HG03135 (cell line): ENCODE measurements around the gene ATF7.

Experiments used
- ATAC-seq: cut with Tn5 transposase; IDR thresholded peaks from one replicate; pipeline ENCODE4 v1.9.1; 2021; ENCODE audit warnings: mild to moderate bottlenecking, moderate library complexity; ENCODE audit not compliant: unreplicated experiment

ATF7 gene

GRCh38 chr12:53464685-53465418 lies 161.3 kb downstream of the ATF7 start:
- ATAC-seq = no peak

GRCh38 chr12:53463802-53464560 lies 162.2 kb downstream of the ATF7 start:
- ATAC-seq = no peak

GRCh38 chr12:53462935-53463334 lies 163.2 kb downstream of the ATF7 start:
- no peak for ATAC-seq

GRCh38 chr12:53461591-53461990 lies 164.6 kb downstream of the ATF7 start:
- no peak for ATAC-seq

GRCh38 chr12:53461059-53461458 lies 165.1 kb downstream of the ATF7 start:
- no peak for ATAC-seq

- ATAC-seq = no peak
Observed at GRCh38 chr12:53459097-53459496, 167.1 kb downstream of the ATF7 start.
